Head of caudate nucleus (tissue), 42 donors: ENCODE measurements around the gene AMELX.

ENCODE experiments used
- DNase-seq, 42 donors: peaks; one replicate each; pipeline versions ENCODE4 v3.0.0 to v3.0.0-alpha.2; 2020 to 2021; ENCODE audit warnings: mixed read lengths in 7 of 42
- intact Hi-C: fragments of 100-400 bp; cut with DNase I; formaldehyde crosslinking; loops from one replicate; pipeline ENCODE4 v1.15.0; 2022

The AMELX gene

DNA sequence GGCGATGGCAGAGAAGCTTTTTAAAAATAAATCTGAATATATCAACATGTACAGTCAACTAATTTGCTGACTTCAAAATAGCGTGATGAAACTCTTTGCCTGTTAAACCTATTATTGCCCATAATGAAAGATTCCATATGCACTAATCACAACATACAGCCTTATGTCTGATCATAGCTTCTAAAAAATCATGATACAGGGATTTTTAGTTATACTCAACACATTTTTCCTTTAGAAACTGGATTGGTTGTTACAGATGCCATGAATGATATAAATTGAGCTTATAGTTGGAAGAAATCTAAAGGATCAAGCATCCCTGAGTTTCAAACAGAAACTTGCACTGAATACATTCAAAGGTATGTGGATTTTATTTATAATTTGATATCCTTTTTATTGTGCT is at the start of gene AMELX:
Gene AMELX, plus strand, starts transcription at position 301 of the 400 bp plus-strand sequence. CDS start 1,376 bp downstream, outside the sequence.
- intact Hi-C loops, result no loop called here
- no peak for DNase-seq

DNA sequence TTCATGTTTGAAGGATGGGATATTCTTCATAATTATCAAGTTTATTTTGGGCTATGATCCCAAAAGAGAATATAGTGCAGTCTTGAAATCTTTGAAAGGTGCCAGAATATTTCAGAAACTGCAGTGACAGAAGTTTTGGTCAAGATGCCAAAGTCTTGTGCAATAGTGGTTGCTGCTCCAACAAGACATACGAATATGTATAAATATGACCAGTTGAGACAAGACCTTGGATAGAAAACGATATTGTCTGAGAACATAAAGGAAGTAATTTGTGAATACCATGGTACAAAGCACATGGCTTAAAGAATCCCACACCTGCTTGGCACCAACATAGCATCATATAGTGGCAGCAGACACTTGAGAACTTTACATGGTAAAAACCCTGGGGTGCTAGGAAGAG is 48.6 kb upstream of the AMELX start:
- intact Hi-C loops, result no loop called here
- DNase-seq, result no peak

- DNase-seq, result no peak
- intact Hi-C loops, result no loop called here
Observed at GRCh38 chrX:11254417-11255109, 38.6 kb upstream of the AMELX start.

DNA sequence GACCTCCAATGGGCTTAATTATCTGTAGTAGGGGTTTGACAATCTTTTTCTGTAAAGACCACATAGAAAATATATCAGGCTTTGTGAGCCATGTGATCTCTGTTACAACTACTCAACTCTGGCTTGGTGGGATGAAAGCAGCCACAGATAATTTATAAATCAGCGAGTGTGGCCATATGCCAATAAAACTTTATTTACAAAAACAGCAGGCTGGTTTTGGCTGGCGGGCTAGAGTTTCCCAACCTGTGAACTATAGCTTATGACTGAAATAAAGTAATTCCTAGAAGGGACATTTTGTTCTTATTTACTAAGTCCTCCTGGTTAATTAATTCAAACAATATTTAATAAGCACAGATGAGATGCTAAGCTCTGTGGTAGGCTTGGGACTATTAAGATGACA is 35.9 kb upstream of the AMELX start:
- DNase-seq, result no peak
- intact Hi-C loops, result no loop called here

GRCh38 chrX:11257711-11258110 is 35.5 kb upstream of the AMELX start:
- no peak for DNase-seq
- intact Hi-C loops, result no loop called here

GRCh38 chrX:11259437-11259836 is 33.8 kb upstream of the AMELX start:
- DNase-seq, result no peak
- intact Hi-C loops, result no loop called here

GRCh38 chrX:11261260-11261659 is 32.0 kb upstream of the AMELX start:
- DNase-seq, result no peak
- intact Hi-C loops, result no loop called here

DNA sequence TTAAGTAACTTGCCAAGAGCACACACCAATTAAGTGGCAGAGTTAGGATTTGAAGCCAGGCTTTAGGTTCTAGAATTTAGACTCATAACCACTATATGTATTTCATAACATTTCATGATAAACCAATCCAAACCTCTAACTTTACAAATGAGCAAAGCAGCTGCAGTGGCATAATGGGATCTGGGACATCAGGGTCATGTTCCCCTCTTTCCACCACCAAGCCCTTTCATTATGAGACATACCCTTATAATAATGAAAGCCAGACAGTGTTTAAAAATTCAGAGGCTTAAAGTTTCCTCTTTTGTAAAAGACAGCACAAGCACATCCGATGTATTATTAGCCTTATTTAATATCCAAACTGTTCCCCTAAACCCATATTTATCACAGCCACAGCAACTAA is 28.3 kb upstream of the AMELX start:
- no peak for DNase-seq
- intact Hi-C loops, result no loop called here

- DNase-seq, result no peak
- intact Hi-C loops, result no loop called here
Observed at GRCh38 chrX:11265352-11265751, 27.9 kb upstream of the AMELX start.

DNA sequence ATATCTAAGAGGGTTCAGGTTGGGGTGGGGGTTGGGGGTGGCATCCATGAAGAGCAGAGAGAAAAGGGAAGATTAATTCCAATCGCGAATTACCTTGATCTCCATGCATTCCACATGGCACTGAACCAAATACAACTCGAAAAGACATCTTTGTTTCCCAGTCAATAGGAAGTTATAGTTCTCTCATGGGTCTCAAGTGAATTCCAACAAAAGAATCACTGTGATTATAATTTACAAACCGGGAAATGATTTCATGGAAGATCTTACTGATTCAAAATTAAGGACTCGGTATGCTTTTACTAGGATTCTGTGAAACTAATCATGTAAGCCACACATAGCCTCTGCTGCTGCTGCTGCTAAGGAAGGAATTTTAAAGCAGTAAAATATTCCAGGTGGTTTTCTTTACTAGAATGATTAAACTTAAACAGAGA is 26.6 kb upstream of the AMELX start:
- intact Hi-C loops, result no loop called here
- no peak for DNase-seq

GRCh38 chrX:11267425-11267824 is 25.8 kb upstream of the AMELX start:
- no peak for DNase-seq
- intact Hi-C loops, result no loop called here

DNA sequence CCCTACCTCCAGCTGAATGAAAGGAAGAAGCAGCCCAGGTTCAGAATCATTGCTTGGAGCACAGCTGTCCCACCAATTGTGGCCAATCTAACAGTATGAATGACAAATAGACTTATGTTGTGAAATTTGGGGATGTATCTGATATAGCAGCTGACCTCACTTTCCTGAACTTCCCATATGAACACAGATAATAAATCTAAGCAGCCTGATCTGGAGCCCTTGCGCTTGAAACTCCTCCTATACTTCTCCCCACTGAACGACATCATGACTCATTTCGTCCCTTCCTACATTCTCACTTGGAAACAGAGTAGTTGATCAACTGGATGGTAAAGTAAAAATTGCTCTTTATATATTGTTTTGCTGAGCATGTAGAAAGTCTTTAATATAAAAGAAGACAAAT is 24.2 kb upstream of the AMELX start:
- no peak for DNase-seq
- intact Hi-C loops, result no loop called here

DNA sequence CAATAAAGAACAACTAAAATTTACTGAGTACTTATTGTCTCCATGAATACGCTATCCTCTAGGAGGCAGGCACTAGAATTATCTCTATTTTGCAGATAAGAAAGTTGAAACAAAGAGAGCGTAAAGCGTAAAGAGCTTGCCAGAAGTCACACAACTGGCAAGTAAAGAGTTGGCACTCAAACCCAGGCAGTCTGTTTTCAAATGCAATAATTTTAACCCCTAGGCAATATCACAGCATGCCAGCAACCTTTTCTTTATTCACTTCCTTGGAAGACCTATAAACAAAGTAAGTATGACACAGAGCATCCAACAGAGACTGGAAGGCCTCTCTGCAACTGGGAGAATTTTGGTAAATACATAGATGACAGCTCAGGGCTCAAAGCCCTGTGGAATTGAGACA is 23.2 kb upstream of the AMELX start:
- intact Hi-C loops, result no loop called here
- no peak for DNase-seq

DNA sequence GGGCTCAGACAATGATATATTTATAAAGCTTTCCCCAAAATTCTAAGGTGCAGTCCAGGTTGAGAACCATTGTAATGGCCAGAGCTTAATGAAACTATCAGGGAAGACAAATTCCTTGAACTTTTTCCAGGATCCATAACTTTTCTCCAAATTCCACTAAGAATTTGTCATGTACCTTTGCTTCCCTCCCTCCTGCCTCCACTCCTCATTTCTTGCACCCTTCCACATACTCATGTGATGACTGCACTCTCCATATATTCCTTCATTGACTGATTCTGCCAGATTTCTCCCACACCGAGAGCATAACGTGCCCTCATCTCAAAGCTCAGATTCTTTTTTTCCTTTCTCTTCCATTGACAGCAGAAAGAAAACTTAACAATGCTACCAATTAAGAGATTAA is 20.9 kb upstream of the AMELX start:
- intact Hi-C loops, result no loop called here
- no peak for DNase-seq

GRCh38 chrX:11272863-11273262 is 20.4 kb upstream of the AMELX start:
- intact Hi-C loops, result no loop called here

GRCh38 chrX:11273544-11273943 is 19.7 kb upstream of the AMELX start:
- DNase-seq, result no peak

More at GRCh38 chrX:11272863-11273262, 20.4 kb upstream of the AMELX start:
- DNase-seq, result no peak

GRCh38 chrX:11282043-11282442 is 11.2 kb upstream of the AMELX start:
- DNase-seq, result no peak
- intact Hi-C loops, result no loop called here

More at GRCh38 chrX:11273544-11273943, 19.7 kb upstream of the AMELX start:
- intact Hi-C loops, result no loop called here

DNA sequence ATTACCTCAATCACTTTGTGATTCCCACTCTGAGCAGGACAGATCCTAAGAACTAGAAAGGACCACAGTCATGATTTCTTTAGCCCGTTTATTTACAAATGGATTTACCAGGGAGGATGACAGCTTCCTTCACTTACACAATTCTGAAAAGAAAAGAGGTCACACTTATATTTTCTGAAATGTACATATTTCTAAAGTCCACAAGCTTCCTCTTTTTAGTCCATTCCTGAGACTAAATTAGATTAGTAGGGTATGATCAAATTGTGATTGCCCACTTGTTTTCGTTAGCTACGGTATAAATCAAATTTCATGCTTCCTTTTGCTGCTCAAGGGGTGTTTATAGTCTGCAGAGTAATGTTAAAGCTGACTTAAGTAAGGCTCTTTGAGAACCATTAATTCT is 7.6 kb upstream of the AMELX start:
- intact Hi-C loops, result no loop called here

DNA sequence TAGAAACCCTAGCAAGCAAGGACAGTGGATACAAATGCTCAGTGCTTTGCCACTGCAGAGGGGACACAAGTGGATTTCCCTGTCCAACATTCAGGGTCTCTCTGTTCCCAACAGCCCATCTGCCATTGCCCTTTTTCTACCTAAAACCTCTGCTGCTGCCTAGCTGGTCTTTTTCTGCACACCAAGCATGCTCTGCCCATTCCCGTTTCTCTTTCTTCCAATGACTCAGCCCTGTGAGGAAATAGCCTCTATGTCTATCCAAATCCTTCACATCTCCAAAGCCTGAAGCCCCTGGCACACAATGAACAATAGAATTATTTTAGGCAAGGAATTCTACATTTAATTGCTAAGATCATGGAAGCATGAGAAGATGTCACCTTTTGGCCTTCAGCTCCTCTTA is 5.7 kb upstream of the AMELX start:
- intact Hi-C loops, result no loop called here
- DNase-seq, result no peak

More for the DNA sequence above, 7.6 kb upstream of the AMELX start:
- no peak for DNase-seq

- intact Hi-C loops, result no loop called here
- no peak for DNase-seq
Observed at GRCh38 chrX:11290416-11291102, 2.7 kb upstream of the AMELX start.

- DNase-seq, result no peak
- intact Hi-C loops, result no loop called here
Observed at GRCh38 chrX:11296051-11296450, 2.8 kb downstream of the AMELX start.
